H1 (cell line): Measurements from ENCODE around the gene CLDN34. TPM values are rescaled to one million over a fixed set of nuclear protein-coding genes. Genes with fewer than 3 reads are reported as not detected.

Source experiments
- CTCF ChIA-PET: fragments of 300-600 bp; sonication (Branson Sonifier 250); formaldehyde crosslinking; loops from one replicate; lab custom pipeline; 2021; ENCODE audit not compliant: partially characterized antibody; lab: Charles Lee
- POLR2A ChIA-PET: fragments of 300-600 bp; sonication (Branson Sonifier 250); formaldehyde crosslinking; loops from one replicate; lab custom pipeline; 2021; ENCODE audit warnings: inconsistent platforms; ENCODE audit not compliant: partially characterized antibody; lab: Charles Lee
- DNase-seq, 2 experiments: peaks; one replicate each; pipeline versions ENCODE4 v3.0.0 to v3.0.0-alpha.2; 2010 to 2022; ENCODE audit warnings: low spot score in 2 of 2, low read depth in 1 of 2, mixed read lengths in 1 of 2
- FAIRE-seq: peaks from 2 replicates; lab custom pipeline; 2011; peaks lifted over from hg19 to GRCh38; lab: Jason Lieb, UNC
- H2AFZ ChIP-seq: 2 replicates; pipeline ENCODE4 v1.8.1; 2012; ENCODE audit warnings: low read length, inconsistent platforms
- H2AK5ac ChIP-seq: 2 replicates; pipeline ENCODE4 v1.6.1; 2013; ENCODE audit warnings: low read depth, low read length
- H2BK120ac ChIP-seq: replicated peaks from 2 replicates; pipeline ENCODE3; 2013; ENCODE audit warnings: low read depth, low read length, inconsistent platforms
- H2BK12ac ChIP-seq: 2 replicates; pipeline ENCODE4 v1.6.1; 2013; ENCODE audit warnings: low read depth, low read length
- H2BK15ac ChIP-seq: 2 replicates; pipeline ENCODE4 v1.6.1; 2013; ENCODE audit warnings: low read length
- H2BK20ac ChIP-seq: 2 replicates; pipeline ENCODE4 v1.6.1; 2013; ENCODE audit warnings: low read length
- H2BK5ac ChIP-seq: 2 replicates; pipeline ENCODE4 v1.6.1; 2013; ENCODE audit warnings: low read depth, low read length
- H3K14ac ChIP-seq: 2 replicates; pipeline ENCODE4 v1.6.1; 2013; ENCODE audit warnings: inconsistent platforms; ENCODE audit not compliant: insufficient read length
- H3K18ac ChIP-seq: 2 replicates; pipeline ENCODE4 v1.6.1; 2013; ENCODE audit warnings: low read length; ENCODE audit errors: extremely low read depth
- H3K23ac ChIP-seq: 2 replicates; pipeline ENCODE4 v1.6.1; 2013; ENCODE audit warnings: inconsistent platforms; ENCODE audit not compliant: insufficient read length
- H3K23me2 ChIP-seq: 2 replicates; pipeline ENCODE4 v1.6.1; 2013; ENCODE audit warnings: low read depth, low read length
- H3K27ac ChIP-seq: 2 replicates; pipeline ENCODE4 v1.6.1; 2011; ENCODE audit warnings: low read depth, low read length, inconsistent platforms
- H3K27me3 ChIP-seq, 4 experiments: replicated peaks in 1 of 4; 1 replicate in 1 of 4; 2 replicates in 3 of 4; pipeline versions ENCODE4 v1.6.1 to v1.8.1; 2011 to 2013; ENCODE audit warnings: low read length in 3 of 4, mild to moderate bottlenecking in 3 of 4, inconsistent platforms in 2 of 4, mixed read lengths in 2 of 4, moderate library complexity in 1 of 4; ENCODE audit not compliant: control insufficient read depth in 3 of 4, insufficient read depth in 3 of 4; ENCODE audit errors: extremely low read depth in 1 of 4
- H3K36me3 ChIP-seq, 4 experiments: 2 replicates each; pipeline versions ENCODE4 v1.6.1 to v1.8.1; 2011 to 2013; ENCODE audit warnings: mild to moderate bottlenecking in 4 of 4, low read length in 3 of 4, moderate library complexity in 2 of 4, control low read depth in 1 of 4, inconsistent platforms in 1 of 4; ENCODE audit not compliant: insufficient read depth in 4 of 4, control insufficient read depth in 2 of 4
- H3K4ac ChIP-seq: replicated peaks from 2 replicates; pipeline ENCODE3; 2013; ENCODE audit warnings: low read length, low read depth, mixed read lengths, inconsistent platforms; ENCODE audit not compliant: insufficient read length
- H3K4me1 ChIP-seq, 4 experiments: replicated peaks in 1 of 4; 1 replicate in 1 of 4; 2 replicates in 3 of 4; pipeline versions ENCODE4 v1.6.1 to v1.8.1; 2011 to 2013; ENCODE audit warnings: low read length in 3 of 4, inconsistent platforms in 2 of 4, mixed read lengths in 1 of 4; ENCODE audit not compliant: insufficient read depth in 4 of 4, control insufficient read depth in 3 of 4
- H3K4me2 ChIP-seq, 2 experiments: 2 replicates each; pipeline versions ENCODE4 v1.6.1 to v1.8.1; 2011 to 2013; ENCODE audit warnings: low read depth in 2 of 2, low read length in 2 of 2, control low read depth in 1 of 2, inconsistent platforms in 1 of 2, mild to moderate bottlenecking in 1 of 2; ENCODE audit not compliant: insufficient read depth in 1 of 2
- H3K4me3 ChIP-seq, 4 experiments: fragments of 200-600, 300-600 bp in 1 of 4; sonication (generic), shearing (Covaris generic), sonication (Bioruptor Twin) in 1 of 4; 2 replicates each; pipeline versions ENCODE4 v1.5.1 to v1.8.1; 2011 to 2016; ENCODE audit warnings: low read length in 4 of 4, low read depth in 3 of 4, control low read depth in 2 of 4, inconsistent platforms in 2 of 4, mild to moderate bottlenecking in 2 of 4, mixed read lengths in 1 of 4, moderate library complexity in 1 of 4; ENCODE audit not compliant: insufficient read depth in 2 of 4; ENCODE audit errors: extremely low read depth in 1 of 4
- H3K56ac ChIP-seq: replicated peaks from 2 replicates; pipeline ENCODE3; 2013; ENCODE audit warnings: low read depth, mild to moderate bottlenecking, mixed read lengths, low read length, inconsistent platforms; ENCODE audit not compliant: insufficient read length
- H3K79me1 ChIP-seq: 2 replicates; pipeline ENCODE4 v1.6.1; 2013; ENCODE audit warnings: low read depth, low read length, control low read depth
- H3K79me2 ChIP-seq, 2 experiments: 2 replicates each; pipeline versions ENCODE4 v1.6.1 to v1.8.1; 2012 to 2013; ENCODE audit warnings: low read length in 2 of 2, mild to moderate bottlenecking in 2 of 2, inconsistent platforms in 1 of 2; ENCODE audit not compliant: insufficient read depth in 2 of 2, control insufficient read depth in 1 of 2
- H3K9ac ChIP-seq, 4 experiments: replicated peaks in 1 of 4; 1 replicate in 1 of 4; 2 replicates in 3 of 4; pipeline versions ENCODE4 v1.6.1 to v1.8.1; 2011 to 2013; ENCODE audit warnings: low read depth in 3 of 4, low read length in 3 of 4, control low read depth in 2 of 4, mild to moderate bottlenecking in 2 of 4, moderate library complexity in 2 of 4, inconsistent platforms in 1 of 4; ENCODE audit errors: extremely low read depth in 1 of 4
- H3K9me3 ChIP-seq, 2 experiments: 2 replicates each; pipeline versions ENCODE4 v1.6.1 to v1.8.1; 2012 to 2013; ENCODE audit warnings: mild to moderate bottlenecking in 2 of 2, moderate library complexity in 2 of 2, control low read depth in 1 of 2, inconsistent platforms in 1 of 2, low read depth in 1 of 2, low read length in 1 of 2, mixed read lengths in 1 of 2; ENCODE audit not compliant: insufficient read depth in 2 of 2
- H4K20me1 ChIP-seq, 2 experiments: replicated peaks in 1 of 2; 2 replicates each; pipeline versions ENCODE3 to v1.8.1; 2011 to 2013; ENCODE audit warnings: inconsistent platforms in 2 of 2, low read length in 2 of 2, mild to moderate bottlenecking in 1 of 2; ENCODE audit not compliant: insufficient read depth in 2 of 2, control insufficient read depth in 1 of 2
- H4K5ac ChIP-seq: 2 replicates; pipeline ENCODE4 v1.6.1; 2013; ENCODE audit warnings: low read length, low read depth, mixed read lengths, inconsistent platforms; ENCODE audit not compliant: insufficient read length
- H4K8ac ChIP-seq: 2 replicates; pipeline ENCODE4 v1.8.0; 2013; ENCODE audit warnings: mild to moderate bottlenecking, moderate library complexity, low read length, inconsistent platforms; ENCODE audit not compliant: insufficient read depth; ENCODE audit errors: extremely low read depth
- H4K91ac ChIP-seq: replicated peaks from 2 replicates; pipeline ENCODE3; 2013; ENCODE audit warnings: low read length, mixed read lengths, inconsistent platforms; ENCODE audit not compliant: insufficient read length
- EGR1 ChIP-seq: IDR thresholded peaks from 2 replicates; pipeline ENCODE4 v1.6.1; 2011; ENCODE audit warnings: low read depth, low read length, borderline replicate concordance
- GABPA ChIP-seq: IDR thresholded peaks from 2 replicates; pipeline ENCODE4 v1.6.1; 2011; ENCODE audit warnings: mild to moderate bottlenecking, low read length, moderate library complexity, borderline replicate concordance; ENCODE audit not compliant: insufficient read depth
- JUND ChIP-seq: IDR thresholded peaks from 2 replicates; pipeline ENCODE4 v1.6.1; 2011; ENCODE audit warnings: mild to moderate bottlenecking, improper control_type of control experiment, low read length
- PHF8 ChIP-seq: fragments of 200-600 bp; sonication (generic); conservative IDR thresholded peaks from 2 replicates; pipeline ENCODE4 v1.7.1; 2012; ENCODE audit warnings: low read depth, mild to moderate bottlenecking, inconsistent platforms, low read length, moderate library complexity
- POLR2A ChIP-seq, 2 experiments: IDR thresholded peaks; 1 replicate in 1 of 2; 2 replicates in 1 of 2; pipeline ENCODE4 v1.6.1; 2011; ENCODE audit warnings: low read depth in 2 of 2, low read length in 2 of 2, mild to moderate bottlenecking in 2 of 2; ENCODE audit errors: control extremely low read depth in 1 of 2
- RFX5 ChIP-seq: IDR thresholded peaks from 2 replicates; pipeline ENCODE4 v1.6.1; 2011; ENCODE audit warnings: low read depth, low read length, improper control_type of control experiment, borderline replicate concordance
- WGBS, 2 experiments: shearing (Covaris generic) in 1 of 2; methylation state at CpG; one replicate each; pipeline versions ENCODE4 v1.1.6 to v1.1.7; 2013 to 2015; ENCODE audit warnings: low lambda C conversion rate in 2 of 2, mixed read lengths in 2 of 2, inconsistent platforms in 1 of 2, low coverage in 1 of 2, missing lambda C conversion rate in 1 of 2; ENCODE audit not compliant: insufficient replicate concordance in 2 of 2, insufficient coverage in 1 of 2, insufficient read length in 1 of 2; ENCODE audit errors: extremely low coverage in 1 of 2, missing lambda C conversion rate in 1 of 2; 5-methylcytosine and 5-hydroxymethylcytosine counted together
- polyA plus RNA-seq, 7 experiments: library from polyadenylated mRNA; depleted of rRNA in 3 of 7; stranded (reverse) in 5 of 7; unstranded in 2 of 7; fragments of >200 nt in 5 of 7; fragments of 200-250 nt in 2 of 7; gene quantifications; 1 replicate in 5 of 7; 2 replicates in 1 of 7; 4 replicates in 1 of 7; pipeline versions ENCODE4 v1.2.1 to v1.2.3, GENCODE V29; 2011 to 2013; ENCODE audit warnings: missing spikeins in 2 of 7, mixed read lengths in 2 of 7
- total RNA-seq: library from RNA; stranded (reverse); fragmentation: NEBNext Ultra II Directional; extraction: Animal tissue kit (Norgen Biotek cat#: 25700); gene quantifications from 2 replicates; pipeline ENCODE4 v1.2.1, GENCODE V29; 2021

Gene CLDN34
- total and polyA plus RNA-seq, 2 of the 8 experiments (the other 6 are each of a cell fraction or from before 2014, with no cell fraction given) = 0.26 to 0.50 TPM

GRCh38 chrX:9923357-9923756 is 43.8 kb upstream of the CLDN34 start:
- FAIRE-seq (no peak), DNase-seq (no peak)
- no peak overlapping the region for H3K56ac ChIP-seq
- no peak overlapping the region for H4K8ac ChIP-seq
- H3K14ac ChIP-seq = no peak overlapping the region
- H4K20me1 ChIP-seq = peaks cover 0 to under 1% of the 10 kb centered on the region in 2 experiments
- CTCF ChIA-PET = no interaction called here
- no peak overlapping the region for H2BK120ac ChIP-seq
- TF ChIP-seq GABPA = no peak
- no peak for TF ChIP-seq POLR2A (IDR thresholded peaks at IDR 0.05; ENCODE audit: control extremely low read depth in 1 of 2, low read depth in 2 of 2, low read length in 2 of 2)
- TF ChIP-seq PHF8 = no peak
- no peak for TF ChIP-seq EGR1
- no peak for TF ChIP-seq JUND
- no peak for TF ChIP-seq RFX5
- TF ChIP-seq, all 59 proteins: peak for 0
- H3K4ac ChIP-seq = no peak overlapping the region
- no peak overlapping the region for H2AFZ ChIP-seq
- no peak overlapping the region for H3K9ac ChIP-seq
- H3K4me1 ChIP-seq = peaks cover 3 to 12% (median 6%) of the 10 kb centered on the region in 4 experiments; a peak in 5 of 7 replicates
- no peak overlapping the region for H2BK12ac ChIP-seq
- no peaks in the 10 kb centered on the region; the same call in 1 of the 2 replicates for H3K79me1 ChIP-seq
- no peak overlapping the region for H3K23ac ChIP-seq
- no peak overlapping the region for H4K91ac ChIP-seq
- H3K36me3 ChIP-seq = no peaks in the 10 kb centered on the region
- no peak overlapping the region for H3K4me3 ChIP-seq
- no peak overlapping the region for H3K27ac ChIP-seq
- H4K5ac ChIP-seq = no peak overlapping the region
- no peaks in the 10 kb centered on the region for H3K27me3 ChIP-seq
- no peak overlapping the region for H2BK20ac ChIP-seq
- 92% methylated on average over 4 of the region's 5 CpGs; no CpG with 5 or more reads in 1 of the 2 experiments for WGBS, 2 experiments
- peaks cover 2% of the 10 kb centered on the region for H3K23me2 ChIP-seq
- H3K4me2 ChIP-seq = no peak overlapping the region
- H2BK5ac ChIP-seq = no peak overlapping the region
- no peak overlapping the region for H2AK5ac ChIP-seq
- H3K9me3 ChIP-seq = no peaks in the 10 kb centered on the region
- no peak overlapping the region for H2BK15ac ChIP-seq
- no peak overlapping the region for H3K18ac ChIP-seq
- POLR2A ChIA-PET = no interaction called here
- H3K79me2 ChIP-seq = peaks cover 0 to under 1% of the 10 kb centered on the region in 2 experiments; a peak in 2 of 4 replicates
